Measurements from ENCODE around the gene CEACAM4. TPM values are rescaled to one million over a fixed set of nuclear protein-coding genes. Genes with fewer than 3 reads are reported as not detected.
"Not testable (repeated sequence)": the region's sequence is repeated elsewhere in the genome, so short reads cannot be mapped to it uniquely, and the experiment has no call there.

CEACAM4 gene
- total and polyA plus RNA-seq, 2 donors (not counting 1 experiment from before 2014, with no cell fraction given): 0.34 TPM; not detected in 1

- POLR2A ChIA-PET: no interaction called here
- Mint-ChIP-seq H3K4me3 (no peak overlapping the region), H3K27ac (no peak overlapping the region), H3K27me3 (peaks cover 33% of the 10 kb centered on the region), H3K9me3 (ENCODE audit: insufficient read depth) (peaks cover 6% of the 10 kb centered on the region), H3K4me1 (no peaks in the 10 kb centered on the region)
- no peak overlapping the region for H3K9ac ChIP-seq (ENCODE audit: low read length)
- H2AFZ ChIP-seq (ENCODE audit: insufficient read depth, low read depth, low read length, poor library complexity, severe bottlenecking): no peak overlapping the region
- H3K4me2 ChIP-seq (replicated peaks; ENCODE audit: low read depth, low read length, poor library complexity, severe bottlenecking): no peak overlapping the region
- intact Hi-C loops (cut with micrococcal nuclease): no loop called here
- CTCF ChIA-PET: no interaction called here
- no peak overlapping the region for H3K27ac ChIP-seq (ENCODE audit: low read length in 2 of 2)
- no peaks in the 10 kb centered on the region for H3K79me2 ChIP-seq (ENCODE audit: control insufficient read depth, insufficient read depth, low read length)
- H3K4me3 ChIP-seq (ENCODE audit: control extremely low read depth in 1 of 5, extremely low read depth in 1 of 5, insufficient read depth in 1 of 5, low read depth in 2 of 5, low read length in 4 of 5): no peak overlapping the region
- peaks cover 3 to 15% (median 7%) of the 10 kb centered on the region in 3 donors for H3K9me3 ChIP-seq (ENCODE audit: control extremely low read depth in 1 of 3, control insufficient read depth in 2 of 3, insufficient read depth in 1 of 3, low read length in 2 of 3)
- no peak for DNase-seq
- no peak for TF ChIP-seq EZH2 (IDR thresholded peaks at IDR 0.05; ENCODE audit: borderline replicate concordance, insufficient read depth, low read depth, low read length, poor library complexity, severe bottlenecking)
- TF ChIP-seq CTCF (IDR thresholded peaks at IDR 0.05): no peak
- H3K36me3 ChIP-seq (replicated peaks in 1 of 2; ENCODE audit: control extremely low read depth in 1 of 2, control insufficient read depth in 1 of 2, extremely low read depth in 1 of 2, insufficient read depth in 2 of 2, low read length in 1 of 2): no peaks in the 10 kb centered on the region
- no peak for ATAC-seq (ENCODE audit: low read depth)
- no peaks in the 10 kb centered on the region for H3K4me1 ChIP-seq (ENCODE audit: control insufficient read depth in 2 of 2, insufficient read depth in 2 of 2, low read length in 2 of 2)
- H4K20me1 ChIP-seq (ENCODE audit: control insufficient read depth, insufficient read depth, low read length, poor library complexity, severe bottlenecking): no peaks in the 10 kb centered on the region
- WGBS (ENCODE audit: insufficient coverage): 82% methylated on average over 2 of the region's 2 CpGs
- H3K27me3 ChIP-seq (replicated peaks in 1 of 4; ENCODE audit: control extremely low read depth in 1 of 4, control insufficient read depth in 3 of 4, insufficient read depth in 4 of 4, low read length in 3 of 4): peaks cover 0 to 6% (median 5%) of the 10 kb centered on the region in 4 experiments
Measured at GRCh38 chr19:41666075-41666474, 39.2 kb upstream of the CEACAM4 start.

GRCh38 chr19:41657157-41657556, 30.3 kb upstream of the CEACAM4 start:
- H3K4me1 Mint-ChIP-seq: no peaks in the 10 kb centered on the region
- Histone ChIP-seq H3K27me3 (replicated peaks in 1 of 4; ENCODE audit: control extremely low read depth in 1 of 4, control insufficient read depth in 3 of 4, insufficient read depth in 4 of 4, low read length in 3 of 4) (peaks cover 0 to 11% (median 5%) of the 10 kb centered on the region in 4 experiments), H3K9me3 (ENCODE audit: control extremely low read depth in 1 of 3, control insufficient read depth in 2 of 3, insufficient read depth in 1 of 3, low read length in 2 of 3) (peaks cover 0 to 4% (median 3%) of the 10 kb centered on the region in 3 donors), H3K27ac (ENCODE audit: low read length in 2 of 2) (no peak overlapping the region), H3K4me1 (ENCODE audit: control insufficient read depth in 2 of 2, insufficient read depth in 2 of 2, low read length in 2 of 2) (no peaks in the 10 kb centered on the region), H4K20me1 (ENCODE audit: control insufficient read depth, insufficient read depth, low read length, poor library complexity, severe bottlenecking) (no peaks in the 10 kb centered on the region), H3K79me2 (ENCODE audit: control insufficient read depth, insufficient read depth, low read length) (no peaks in the 10 kb centered on the region), H3K4me2 (replicated peaks; ENCODE audit: low read depth, low read length, poor library complexity, severe bottlenecking) (no peak overlapping the region), H3K4me3 (ENCODE audit: control extremely low read depth in 1 of 5, extremely low read depth in 1 of 5, insufficient read depth in 1 of 5, low read depth in 2 of 5, low read length in 4 of 5) (no peak overlapping the region), H3K9ac (ENCODE audit: low read length) (no peak overlapping the region), H2AFZ (ENCODE audit: insufficient read depth, low read depth, low read length, poor library complexity, severe bottlenecking) (no peak overlapping the region), H3K36me3 (replicated peaks in 1 of 2; ENCODE audit: control extremely low read depth in 1 of 2, control insufficient read depth in 1 of 2, extremely low read depth in 1 of 2, insufficient read depth in 2 of 2, low read length in 1 of 2) (no peaks in the 10 kb centered on the region)
- H3K27me3 Mint-ChIP-seq: peaks cover 73% of the 10 kb centered on the region
- ChIA-PET POLR2A (no interaction called here), CTCF (interaction anchor here (2.9 kb wide), 1 partner anchor 16 kb away, joined by 15 read pairs; no protein-coding TSS in a partner anchor)
- H3K27ac Mint-ChIP-seq: no peak overlapping the region
- DNase-seq (no peak), ATAC-seq (ENCODE audit: low read depth) (no peak)
- H3K4me3 Mint-ChIP-seq: no peak overlapping the region
- H3K9me3 Mint-ChIP-seq (ENCODE audit: insufficient read depth): peaks cover 3% of the 10 kb centered on the region
- intact Hi-C loops (cut with micrococcal nuclease): no loop called here
- no CpG with 5 or more reads among the region's 2 CpGs for WGBS (ENCODE audit: insufficient coverage)
- TF ChIP-seq EZH2 (IDR thresholded peaks at IDR 0.05; ENCODE audit: borderline replicate concordance, insufficient read depth, low read depth, low read length, poor library complexity, severe bottlenecking) (no peak), CTCF (IDR thresholded peaks at IDR 0.05) (no peak)

GRCh38 chr19:41656756-41657155, 29.9 kb upstream of the CEACAM4 start:
- H3K27me3 ChIP-seq (replicated peaks in 1 of 4; ENCODE audit: control extremely low read depth in 1 of 4, control insufficient read depth in 3 of 4, insufficient read depth in 4 of 4, low read length in 3 of 4): peaks cover 0 to 15% (median 6%) of the 10 kb centered on the region in 4 experiments
- ATAC-seq (ENCODE audit: low read depth); H3K4me3 ChIP-seq (ENCODE audit: control extremely low read depth in 1 of 5, extremely low read depth in 1 of 5, insufficient read depth in 1 of 5, low read depth in 2 of 5, low read length in 4 of 5); H3K9me3 ChIP-seq (ENCODE audit: control extremely low read depth in 1 of 3, control insufficient read depth in 2 of 3, insufficient read depth in 1 of 3, low read length in 2 of 3); POLR2A ChIA-PET; intact Hi-C loops (cut with micrococcal nuclease); H3K9ac ChIP-seq (ENCODE audit: low read length); H3K4me1 ChIP-seq (ENCODE audit: control insufficient read depth in 2 of 2, insufficient read depth in 2 of 2, low read length in 2 of 2); H4K20me1 ChIP-seq (ENCODE audit: control insufficient read depth, insufficient read depth, low read length, poor library complexity, severe bottlenecking); H3K4me2 ChIP-seq (replicated peaks; ENCODE audit: low read depth, low read length, poor library complexity, severe bottlenecking); H3K27ac ChIP-seq (ENCODE audit: low read length in 2 of 2); H3K4me1 Mint-ChIP-seq; H3K27ac Mint-ChIP-seq; H3K36me3 ChIP-seq (replicated peaks in 1 of 2; ENCODE audit: control extremely low read depth in 1 of 2, control insufficient read depth in 1 of 2, extremely low read depth in 1 of 2, insufficient read depth in 2 of 2, low read length in 1 of 2); H2AFZ ChIP-seq (ENCODE audit: insufficient read depth, low read depth, low read length, poor library complexity, severe bottlenecking); H3K4me3 Mint-ChIP-seq; H3K9me3 Mint-ChIP-seq (ENCODE audit: insufficient read depth); DNase-seq; H3K79me2 ChIP-seq (ENCODE audit: control insufficient read depth, insufficient read depth, low read length): not testable (repeated sequence)
- CTCF ChIA-PET: interaction anchor here (2.9 kb wide), 1 partner anchor 15 kb away, joined by 15 read pairs; no protein-coding TSS in a partner anchor
- H3K27me3 Mint-ChIP-seq: peaks cover 76% of the 10 kb centered on the region
- WGBS (ENCODE audit: insufficient coverage): 75% methylated on average over 1 of the region's 2 CpGs

Data from B cell (primary cell).